ENCODE results near the gene RSPRY1.
"Not testable (repeated sequence)": the region's sequence is repeated elsewhere in the genome, so short reads cannot be mapped to it uniquely, and the experiment has no call there.

The RSPRY1 gene

GRCh38 chr16:57271867-57272495 is 85.9 kb downstream of the RSPRY1 start:
- no peak for DNase-seq (ENCODE audit: low read depth)

GRCh38 chr16:57273359-57273758 is 87.2 kb downstream of the RSPRY1 start:
- DNase-seq (ENCODE audit: low read depth): no peak

- no peak for DNase-seq (ENCODE audit: low read depth)
Measured at GRCh38 chr16:57273826-57274225, 87.7 kb downstream of the RSPRY1 start.

GRCh38 chr16:57275946-57276345 is 89.8 kb downstream of the RSPRY1 start:
- DNase-seq (ENCODE audit: low read depth): not testable (repeated sequence)

- DNase-seq (ENCODE audit: low read depth): no peak
Measured at GRCh38 chr16:57276596-57276995, 90.5 kb downstream of the RSPRY1 start.

GRCh38 chr16:57277586-57277985 is 91.5 kb downstream of the RSPRY1 start:
- no peak for DNase-seq (ENCODE audit: low read depth)

- DNase-seq (ENCODE audit: low read depth): no peak
Measured at GRCh38 chr16:57278494-57278893, 92.4 kb downstream of the RSPRY1 start.

GRCh38 chr16:57279780-57280638 is 93.9 kb downstream of the RSPRY1 start:
- no peak for DNase-seq (ENCODE audit: low read depth)

- DNase-seq (ENCODE audit: low read depth): no peak
Measured at GRCh38 chr16:57281791-57282190, 95.7 kb downstream of the RSPRY1 start.

GRCh38 chr16:57282510-57283213 is 96.5 kb downstream of the RSPRY1 start:
- DNase-seq (ENCODE audit: low read depth): no peak

- DNase-seq (ENCODE audit: low read depth): no peak
Measured at GRCh38 chr16:57283214-57283958, 97.3 kb downstream of the RSPRY1 start.

- no peak for DNase-seq (ENCODE audit: low read depth)
Measured at GRCh38 chr16:57283959-57284208, 97.8 kb downstream of the RSPRY1 start.

- DNase-seq (ENCODE audit: low read depth): no peak
Measured at GRCh38 chr16:57284209-57284951, 98.3 kb downstream of the RSPRY1 start, which contains the start of gene PLLP. Gene PLLP, minus strand, starts transcription at chr16:57284672. Its CDS starts 132 bp downstream, at chr16:57284540.

GRCh38 chr16:57284952-57285363 is 98.8 kb downstream of the RSPRY1 start:
- DNase-seq (ENCODE audit: low read depth): no peak

- DNase-seq (ENCODE audit: low read depth): no peak
Measured at GRCh38 chr16:57285379-57285778, 99.2 kb downstream of the RSPRY1 start.

- DNase-seq (ENCODE audit: low read depth): no peak
Measured at GRCh38 chr16:57289391-57290257, 103.5 kb downstream of the RSPRY1 start.
